Activated T-cell treated with anti-CD3 and anti-CD28 coated beads, Interleukin-2, amount 50 U/mL, for 72 hours (primary cell): Measurements from ENCODE around the gene ARL8A. TPM values are rescaled to one million over a fixed set of nuclear protein-coding genes. Genes with fewer than 3 reads are reported as not detected.

Experiments used
- ATAC-seq, 2 donors: fragments of 150-1000 bp; cut with Tn5 transposase; replicated peaks in 1 of 2; 2 replicates each; pipeline ENCODE4 v1.10.0; 2021; ENCODE audit warnings: moderate library complexity in 2 of 2, mild to moderate bottlenecking in 1 of 2
- DNase-seq, 2 donors: peaks; one replicate each; pipeline ENCODE4 v3.0.0; 2021 to 2022; ENCODE audit warnings: mixed read lengths in 1 of 2
- H3K27ac Mint-ChIP-seq: one replicate; pipeline ENCODE4 v1.8.0; 2022; ENCODE audit warnings: mild to moderate bottlenecking, moderate library complexity, mixed read lengths
- H3K27me3 Mint-ChIP-seq: one replicate; pipeline ENCODE4 v1.8.0; 2022; ENCODE audit warnings: low read depth, mixed read lengths
- H3K36me3 Mint-ChIP-seq, 2 donors: one replicate each; pipeline ENCODE4 v1.8.0; 2022; ENCODE audit warnings: mixed read lengths in 2 of 2, mild to moderate bottlenecking in 1 of 2; ENCODE audit not compliant: insufficient read depth in 2 of 2
- H3K4me1 Mint-ChIP-seq: one replicate; pipeline ENCODE4 v1.8.0; 2022; ENCODE audit warnings: low read depth, mixed read lengths
- H3K4me3 Mint-ChIP-seq, 2 donors: one replicate each; pipeline ENCODE4 v1.8.0; 2022; ENCODE audit warnings: mild to moderate bottlenecking in 2 of 2, mixed read lengths in 2 of 2, moderate library complexity in 2 of 2
- H3K9me3 Mint-ChIP-seq, 2 donors: one replicate each; pipeline ENCODE4 v1.8.0; 2022; ENCODE audit warnings: mixed read lengths in 2 of 2
- total RNA-seq, 2 donors: library from RNA; stranded (reverse); gene quantifications; one replicate each; pipeline ENCODE4 v1.2.3, GENCODE V29; 2022

ARL8A gene
- total RNA-seq, 2 donors from 2014 or later, result 58.1 to 77.1 TPM

GRCh38 chr1:202105571-202106339 is 38.8 kb downstream of the ARL8A start:
- no peaks in the 10 kb centered on the region for H3K36me3 Mint-ChIP-seq
- no peaks in the 10 kb centered on the region for H3K9me3 Mint-ChIP-seq
- ATAC-seq, result no peak
- DNase-seq, result no peak
- no peaks in the 10 kb centered on the region for H3K4me1 Mint-ChIP-seq
- no peak overlapping the region for H3K27ac Mint-ChIP-seq
- H3K27me3 Mint-ChIP-seq, result no peaks in the 10 kb centered on the region
- no peak overlapping the region for H3K4me3 Mint-ChIP-seq

- Mint-ChIP-seq H3K4me3 (no peak overlapping the region), H3K27ac (no peak overlapping the region), H3K9me3 (no peaks in the 10 kb centered on the region), H3K36me3 (no peaks in the 10 kb centered on the region), H3K27me3 (no peaks in the 10 kb centered on the region), H3K4me1 (no peaks in the 10 kb centered on the region)
- no peak for ATAC-seq
- no peak for DNase-seq
Observed at GRCh38 chr1:202104073-202104472, 40.5 kb downstream of the ARL8A start.

- Mint-ChIP-seq H3K27ac (no peak overlapping the region), H3K4me3 (no peak overlapping the region), H3K4me1 (no peaks in the 10 kb centered on the region), H3K36me3 (no peaks in the 10 kb centered on the region), H3K27me3 (no peaks in the 10 kb centered on the region), H3K9me3 (no peaks in the 10 kb centered on the region)
- DNase-seq, result no peak
- no peak for ATAC-seq
Observed at GRCh38 chr1:202101184-202101583, 43.4 kb downstream of the ARL8A start.

GRCh38 chr1:202093858-202094257 is 50.7 kb downstream of the ARL8A start:
- DNase-seq, result no peak
- Mint-ChIP-seq H3K36me3 (no peaks in the 10 kb centered on the region), H3K27me3 (no peaks in the 10 kb centered on the region), H3K27ac (no peak overlapping the region), H3K9me3 (no peaks in the 10 kb centered on the region), H3K4me1 (no peaks in the 10 kb centered on the region), H3K4me3 (no peak overlapping the region)
- no peak for ATAC-seq

GRCh38 chr1:202090994-202091393 is 53.5 kb downstream of the ARL8A start:
- ATAC-seq, result no peak
- H3K27ac Mint-ChIP-seq, result no peak overlapping the region
- H3K36me3 Mint-ChIP-seq, result no peaks in the 10 kb centered on the region
- H3K27me3 Mint-ChIP-seq, result peaks cover 16% of the 10 kb centered on the region
- H3K4me1 Mint-ChIP-seq, result no peaks in the 10 kb centered on the region
- no peaks in the 10 kb centered on the region for H3K9me3 Mint-ChIP-seq
- DNase-seq, result no peak
- H3K4me3 Mint-ChIP-seq, result no peak overlapping the region

- H3K36me3 Mint-ChIP-seq, result no peaks in the 10 kb centered on the region
- no peak for ATAC-seq
- DNase-seq, result no peak
- H3K27ac Mint-ChIP-seq, result no peak overlapping the region
- H3K27me3 Mint-ChIP-seq, result peaks cover 16% of the 10 kb centered on the region
- H3K9me3 Mint-ChIP-seq, result no peaks in the 10 kb centered on the region
- H3K4me1 Mint-ChIP-seq, result no peaks in the 10 kb centered on the region
- no peak overlapping the region for H3K4me3 Mint-ChIP-seq
Observed at GRCh38 chr1:202088206-202088605, 56.3 kb downstream of the ARL8A start.

GRCh38 chr1:202086579-202087350 is 57.8 kb downstream of the ARL8A start:
- no peaks in the 10 kb centered on the region for H3K36me3 Mint-ChIP-seq
- H3K27me3 Mint-ChIP-seq, result peaks cover 16% of the 10 kb centered on the region
- H3K27ac Mint-ChIP-seq, result no peak overlapping the region
- H3K4me1 Mint-ChIP-seq, result no peaks in the 10 kb centered on the region
- H3K9me3 Mint-ChIP-seq, result no peaks in the 10 kb centered on the region
- H3K4me3 Mint-ChIP-seq, result no peak overlapping the region
- ATAC-seq, result no peak
- DNase-seq, result no peak

GRCh38 chr1:202085682-202086373 is 58.7 kb downstream of the ARL8A start:
- ATAC-seq, result no peak

GRCh38 chr1:202084791-202085681 is 59.5 kb downstream of the ARL8A start:
- Mint-ChIP-seq H3K27ac (no peak overlapping the region), H3K9me3 (no peaks in the 10 kb centered on the region), H3K27me3 (peaks cover 16% of the 10 kb centered on the region), H3K4me3 (no peak overlapping the region), H3K36me3 (no peaks in the 10 kb centered on the region), H3K4me1 (no peaks in the 10 kb centered on the region)
- ATAC-seq (no peak), DNase-seq (no peak)

More at GRCh38 chr1:202085682-202086373, 58.7 kb downstream of the ARL8A start:
- H3K4me3 Mint-ChIP-seq, result no peak overlapping the region
- H3K36me3 Mint-ChIP-seq, result no peaks in the 10 kb centered on the region
- no peaks in the 10 kb centered on the region for H3K9me3 Mint-ChIP-seq
- peaks cover 16% of the 10 kb centered on the region for H3K27me3 Mint-ChIP-seq
- H3K4me1 Mint-ChIP-seq, result no peaks in the 10 kb centered on the region
- no peak for DNase-seq
- H3K27ac Mint-ChIP-seq, result no peak overlapping the region

Other genes starting within 250 kb of the ARL8A start
- gene LMOD1, start 198.2 kb downstream of the ARL8A start, total RNA-seq, result not detected
- gene TIMM17A, start 189.2 kb downstream of the ARL8A start, total RNA-seq, result 10 to 100 TPM; 34.4 to 40.1 TPM
- 10 to 100 TPM; 43.2 to 46.4 TPM for gene RNPEP, start 162.1 kb downstream of the ARL8A start, total RNA-seq
- gene ELF3, start 134.2 kb downstream of the ARL8A start, total RNA-seq, result under 1 TPM; 0.22 to 0.76 TPM
- not detected for gene GPR37L1, start 21.8 kb downstream of the ARL8A start, total RNA-seq
- 100 to 1,000 TPM; 196 to 201 TPM for gene PTPN7, start 15.9 kb upstream of the ARL8A start, total RNA-seq
- gene LGR6, start 49.1 kb upstream of the ARL8A start, total RNA-seq, result under 1 TPM; 0.22 to 0.69 TPM
- 10 to 100 TPM; 43.6 to 58.1 TPM for gene UBE2T, start 197.2 kb upstream of the ARL8A start, total RNA-seq
- gene PPP1R12B, start 204.0 kb upstream of the ARL8A start, total RNA-seq, result 10 to 100 TPM; 17.6 to 27.0 TPM